Astrocyte (in vitro differentiated cells and primary cell): Measurements from ENCODE around the gene EXPH5. TPM values are rescaled to one million over a fixed set of nuclear protein-coding genes. Genes with fewer than 3 reads are reported as not detected.

Experiments
- DNase-seq: peaks from one replicate; pipeline ENCODE4 v3.0.0-alpha.2; 2010; ENCODE audit warnings: low read depth
- FAIRE-seq: peaks from 2 replicates; lab custom pipeline; 2011; peaks lifted over from hg19 to GRCh38; lab: Jason Lieb, UNC
- H2AFZ ChIP-seq: 2 replicates; pipeline ENCODE4 v1.6.0; 2012; ENCODE audit warnings: low read depth, low read length, inconsistent platforms
- H3K27ac ChIP-seq: 2 replicates; pipeline ENCODE4 v1.5.1; 2011; ENCODE audit warnings: low read depth, low read length, inconsistent platforms
- H3K27me3 ChIP-seq: 2 replicates; pipeline ENCODE4 v1.6.0; 2011; ENCODE audit warnings: low read length, inconsistent platforms; ENCODE audit not compliant: insufficient read depth
- H3K36me3 ChIP-seq: 2 replicates; pipeline ENCODE4 v1.5.1; 2011; ENCODE audit warnings: low read length, inconsistent platforms; ENCODE audit not compliant: insufficient read depth
- H3K4me1 ChIP-seq: 2 replicates; pipeline ENCODE4 v1.5.1; 2011; ENCODE audit warnings: low read length, inconsistent platforms; ENCODE audit not compliant: insufficient read depth
- H3K4me2 ChIP-seq: 2 replicates; pipeline ENCODE4 v1.6.0; 2012; ENCODE audit warnings: low read length, inconsistent platforms
- H3K4me3 ChIP-seq: 2 replicates; pipeline ENCODE4 v1.5.1; 2011; ENCODE audit warnings: low read depth, mild to moderate bottlenecking, low read length, inconsistent platforms; ENCODE audit not compliant: insufficient read depth
- H3K79me2 ChIP-seq: 2 replicates; pipeline ENCODE4 v1.6.0; 2012; ENCODE audit warnings: mild to moderate bottlenecking, low read length, inconsistent platforms; ENCODE audit not compliant: insufficient read depth
- H3K9ac ChIP-seq: 2 replicates; pipeline ENCODE4 v1.6.0; 2012; ENCODE audit warnings: mild to moderate bottlenecking, low read length, inconsistent platforms
- H3K9me3 ChIP-seq: 2 replicates; pipeline ENCODE4 v1.5.1; 2012; ENCODE audit warnings: low read depth, mild to moderate bottlenecking, low read length, inconsistent platforms; ENCODE audit not compliant: insufficient read depth
- H4K20me1 ChIP-seq: 2 replicates; pipeline ENCODE4 v1.6.0; 2012; ENCODE audit warnings: low read length, inconsistent platforms; ENCODE audit not compliant: insufficient read depth
- H3K27ac Mint-ChIP-seq: one replicate; pipeline ENCODE4 v1.8.0; 2021; ENCODE audit warnings: mild to moderate bottlenecking, mixed read lengths; ENCODE audit not compliant: unreplicated experiment
- H3K27me3 Mint-ChIP-seq: one replicate; pipeline ENCODE4 v1.8.0; 2021; ENCODE audit warnings: low read depth, mixed read lengths; ENCODE audit not compliant: unreplicated experiment
- H3K36me3 Mint-ChIP-seq: one replicate; pipeline ENCODE4 v1.8.0; 2021; ENCODE audit warnings: low read depth, mixed read lengths; ENCODE audit not compliant: unreplicated experiment
- H3K4me1 Mint-ChIP-seq: one replicate; pipeline ENCODE4 v1.8.0; 2021; ENCODE audit warnings: low read depth, mixed read lengths; ENCODE audit not compliant: unreplicated experiment
- H3K4me3 Mint-ChIP-seq: one replicate; pipeline ENCODE4 v1.8.0; 2021; ENCODE audit warnings: mild to moderate bottlenecking, moderate library complexity, mixed read lengths; ENCODE audit not compliant: unreplicated experiment
- H3K9me3 Mint-ChIP-seq: one replicate; pipeline ENCODE4 v1.8.0; 2021; ENCODE audit warnings: mild to moderate bottlenecking, mixed read lengths; ENCODE audit not compliant: unreplicated experiment
- EZH2 ChIP-seq: IDR thresholded peaks from 2 replicates; pipeline ENCODE4 v1.6.1; 2012; ENCODE audit warnings: mild to moderate bottlenecking, low read length, inconsistent platforms; ENCODE audit not compliant: insufficient read depth
- total RNA-seq: library from RNA; stranded (reverse); gene quantifications from 2 replicates; pipeline ENCODE4 v1.2.1, GENCODE V29; 2021
- TF ChIP-seq, protein P1 (sequence below): IDR thresholded peaks from 2 replicates; pipeline ENCODE4 v1.5.1; 2011; ENCODE audit warnings: low read depth, mild to moderate bottlenecking, inconsistent platforms, low read length, moderate library complexity; ENCODE audit not compliant: insufficient read depth

Gene EXPH5
- total RNA-seq, 1 donor from 2014 or later = 7.9 TPM

DNA sequence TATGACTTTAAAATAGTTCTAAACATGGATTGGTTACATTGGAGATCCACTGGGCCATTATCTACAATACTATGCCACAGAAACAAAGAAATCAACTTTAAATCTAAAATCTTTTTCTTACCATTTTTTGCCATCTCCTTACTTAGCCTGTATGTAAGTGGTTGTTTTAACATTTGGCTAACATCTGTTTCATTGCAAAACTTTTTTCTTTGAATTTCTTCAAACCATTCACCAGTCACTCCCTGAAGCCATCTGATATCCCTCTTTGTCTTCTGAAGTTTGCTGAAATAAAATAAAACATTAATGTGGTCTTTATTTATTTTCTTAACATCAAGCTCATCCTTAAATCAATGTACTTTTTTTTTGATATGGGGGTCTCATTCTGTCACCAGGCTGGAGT, 52.0 kb downstream of the EXPH5 start:
- H3K9me3 ChIP-seq = no peaks in the 10 kb centered on the region
- FAIRE-seq (no peak), DNase-seq (no peak)
- H3K4me3 Mint-ChIP-seq = no peak overlapping the region
- no peaks in the 10 kb centered on the region for H3K79me2 ChIP-seq
- H3K27me3 Mint-ChIP-seq = no peaks in the 10 kb centered on the region
- H3K4me1 Mint-ChIP-seq = no peaks in the 10 kb centered on the region
- TF ChIP-seq, protein P1, sequence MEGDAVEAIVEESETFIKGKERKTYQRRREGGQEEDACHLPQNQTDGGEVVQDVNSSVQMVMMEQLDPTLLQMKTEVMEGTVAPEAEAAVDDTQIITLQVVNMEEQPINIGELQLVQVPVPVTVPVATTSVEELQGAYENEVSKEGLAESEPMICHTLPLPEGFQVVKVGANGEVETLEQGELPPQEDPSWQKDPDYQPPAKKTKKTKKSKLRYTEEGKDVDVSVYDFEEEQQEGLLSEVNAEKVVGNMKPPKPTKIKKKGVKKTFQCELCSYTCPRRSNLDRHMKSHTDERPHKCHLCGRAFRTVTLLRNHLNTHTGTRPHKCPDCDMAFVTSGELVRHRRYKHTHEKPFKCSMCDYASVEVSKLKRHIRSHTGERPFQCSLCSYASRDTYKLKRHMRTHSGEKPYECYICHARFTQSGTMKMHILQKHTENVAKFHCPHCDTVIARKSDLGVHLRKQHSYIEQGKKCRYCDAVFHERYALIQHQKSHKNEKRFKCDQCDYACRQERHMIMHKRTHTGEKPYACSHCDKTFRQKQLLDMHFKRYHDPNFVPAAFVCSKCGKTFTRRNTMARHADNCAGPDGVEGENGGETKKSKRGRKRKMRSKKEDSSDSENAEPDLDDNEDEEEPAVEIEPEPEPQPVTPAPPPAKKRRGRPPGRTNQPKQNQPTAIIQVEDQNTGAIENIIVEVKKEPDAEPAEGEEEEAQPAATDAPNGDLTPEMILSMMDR = no peak
- no peak for TF ChIP-seq EZH2
- H3K36me3 ChIP-seq = no peaks in the 10 kb centered on the region
- no peaks in the 10 kb centered on the region for H3K36me3 Mint-ChIP-seq
- no peak overlapping the region for H3K9ac ChIP-seq
- H3K27me3 ChIP-seq = peaks cover 8% of the 10 kb centered on the region
- H3K27ac Mint-ChIP-seq = no peak overlapping the region
- no peaks in the 10 kb centered on the region for H4K20me1 ChIP-seq
- no peak overlapping the region for H3K4me3 ChIP-seq
- no peak overlapping the region for H3K4me2 ChIP-seq
- H3K4me1 ChIP-seq = no peaks in the 10 kb centered on the region
- no peak overlapping the region for H3K27ac ChIP-seq
- H3K9me3 Mint-ChIP-seq = no peaks in the 10 kb centered on the region
- H2AFZ ChIP-seq = no peak overlapping the region

DNA sequence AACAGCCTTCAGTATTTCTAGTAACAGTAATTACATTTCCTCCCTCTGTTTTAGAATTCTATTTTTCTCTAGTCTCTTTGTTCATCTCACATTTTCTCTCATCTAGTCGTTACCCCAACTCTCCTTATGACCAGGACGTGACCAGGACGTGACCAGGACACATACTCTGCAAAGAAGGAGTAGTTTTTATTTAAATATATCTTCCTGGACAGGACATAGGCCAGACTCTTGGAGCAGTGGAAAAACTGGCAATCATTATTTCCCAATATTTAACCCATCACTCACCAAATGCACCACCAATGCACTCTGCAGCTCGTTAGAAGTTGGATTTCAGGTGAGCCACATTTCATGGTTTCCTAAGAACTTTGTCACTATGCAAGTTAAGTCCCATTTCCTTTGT, 55.1 kb downstream of the EXPH5 start:
- H3K4me1 ChIP-seq = no peaks in the 10 kb centered on the region
- Mint-ChIP-seq H3K4me1 (no peaks in the 10 kb centered on the region), H3K4me3 (no peak overlapping the region), H3K9me3 (no peaks in the 10 kb centered on the region), H3K27me3 (no peaks in the 10 kb centered on the region), H3K27ac (no peak overlapping the region), H3K36me3 (no peaks in the 10 kb centered on the region)
- DNase-seq (no peak), FAIRE-seq (no peak)
- TF ChIP-seq, protein P1 = no peak
- no peak for TF ChIP-seq EZH2
- H3K9ac ChIP-seq = no peak overlapping the region
- H3K4me3 ChIP-seq = no peak overlapping the region
- H4K20me1 ChIP-seq = no peaks in the 10 kb centered on the region
- H3K9me3 ChIP-seq = no peaks in the 10 kb centered on the region
- no peaks in the 10 kb centered on the region for H3K79me2 ChIP-seq
- H2AFZ ChIP-seq = no peak overlapping the region
- no peak overlapping the region for H3K4me2 ChIP-seq
- H3K27ac ChIP-seq = no peak overlapping the region
- H3K36me3 ChIP-seq = no peaks in the 10 kb centered on the region
- peaks cover 8% of the 10 kb centered on the region for H3K27me3 ChIP-seq

DNA sequence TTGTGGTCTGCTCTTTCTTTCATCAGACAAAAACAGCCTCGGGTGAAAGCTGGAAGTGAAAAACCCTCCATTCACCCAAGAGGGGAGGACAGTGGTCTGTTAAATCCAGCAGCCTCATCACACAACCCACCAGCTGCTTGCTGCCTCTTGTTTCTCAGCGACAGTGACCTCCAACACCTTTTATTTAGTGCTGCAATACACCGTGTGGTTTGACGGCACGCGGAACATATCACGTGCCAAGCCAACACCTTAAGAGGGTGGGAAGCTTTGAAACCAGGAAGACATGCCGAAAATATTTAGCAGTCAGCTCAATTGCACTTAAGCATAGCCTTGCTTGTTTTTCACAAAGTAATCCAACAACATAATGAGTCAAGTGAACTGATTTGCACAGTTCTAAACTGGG, 55.5 kb downstream of the EXPH5 start:
- Histone ChIP-seq H3K4me2 (no peak overlapping the region), H3K9ac (no peak overlapping the region), H3K4me1 (no peaks in the 10 kb centered on the region), H3K79me2 (no peaks in the 10 kb centered on the region), H3K36me3 (no peaks in the 10 kb centered on the region), H4K20me1 (no peaks in the 10 kb centered on the region), H3K9me3 (no peaks in the 10 kb centered on the region), H3K27ac (no peak overlapping the region), H3K4me3 (no peak overlapping the region), H3K27me3 (peaks cover 8% of the 10 kb centered on the region), H2AFZ (no peak overlapping the region)
- TF ChIP-seq, protein P1 = no peak
- no peak for TF ChIP-seq EZH2
- H3K4me3 Mint-ChIP-seq = no peak overlapping the region
- no peaks in the 10 kb centered on the region for H3K27me3 Mint-ChIP-seq
- no peaks in the 10 kb centered on the region for H3K36me3 Mint-ChIP-seq
- H3K4me1 Mint-ChIP-seq = no peaks in the 10 kb centered on the region
- DNase-seq (no peak), FAIRE-seq (no peak)
- no peaks in the 10 kb centered on the region for H3K9me3 Mint-ChIP-seq
- no peak overlapping the region for H3K27ac Mint-ChIP-seq
